ENCODE data around the gene RAB27B. TPM values are rescaled to one million over a fixed set of nuclear protein-coding genes. Genes with fewer than 3 reads are reported as not detected.

RAB27B gene, protein sequence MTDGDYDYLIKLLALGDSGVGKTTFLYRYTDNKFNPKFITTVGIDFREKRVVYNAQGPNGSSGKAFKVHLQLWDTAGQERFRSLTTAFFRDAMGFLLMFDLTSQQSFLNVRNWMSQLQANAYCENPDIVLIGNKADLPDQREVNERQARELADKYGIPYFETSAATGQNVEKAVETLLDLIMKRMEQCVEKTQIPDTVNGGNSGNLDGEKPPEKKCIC
- polyA plus RNA-seq (2011; rRNA removed), result 11.0 and 11.3 TPM in 2 replicates
- 1.0 and 1.2 TPM in 2 replicates for polyA plus RNA-seq (2012; cell fraction: cytosol; rRNA removed)
- 0.56 and 1.3 TPM in 2 replicates for polyA plus RNA-seq (2012; cell fraction: nucleus; rRNA removed)
- polyA plus RNA-seq (2017; fragmentation: RNase III; extraction: RNeasy Plus Mini Kit Qiagen cat#74134 plus additional on column Dnase treatment), result 11.7 to 13.2 TPM (median 12.2 TPM) in 3 replicates
- 10.8 and 14.8 TPM in 2 replicates for polyA minus RNA-seq (2011; rRNA and poly(A)+ RNA removed)

DNA sequence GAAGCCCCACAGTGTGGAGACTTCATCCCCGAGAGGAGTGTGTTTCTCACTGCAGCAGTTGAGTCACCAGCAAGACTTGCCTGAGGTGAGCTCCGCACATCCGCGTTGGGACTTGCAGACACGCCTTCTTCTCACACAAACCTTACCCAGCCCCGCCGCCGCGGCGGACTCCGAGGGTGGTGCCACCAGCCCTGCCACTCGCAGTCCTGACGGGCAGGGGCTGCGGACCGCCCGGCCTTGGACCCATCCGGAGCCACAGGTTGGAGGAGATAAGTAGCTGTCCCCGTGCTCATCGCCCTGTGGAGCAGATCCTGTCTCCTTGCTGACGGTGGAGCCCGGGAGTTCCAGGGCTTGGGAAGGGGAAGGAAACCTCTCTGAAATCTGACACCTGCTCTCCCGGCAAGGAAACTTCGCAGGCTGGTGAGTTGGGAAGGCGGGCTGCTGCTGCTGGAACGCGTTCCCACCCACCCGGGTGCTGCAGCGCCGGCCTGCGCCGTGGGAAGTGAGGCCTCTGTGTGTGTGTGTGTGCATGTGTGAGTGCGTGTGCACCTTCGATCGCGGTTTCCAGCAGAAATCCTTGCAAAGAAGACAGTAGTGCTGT lies at the start of gene RAB27B:
RAB27B (plus strand) TSS at position 197 of the 601 bp plus-strand sequence. CDS start 49,109 bp downstream, outside the sequence.
- ChIA-PET POLR2A (interaction anchor here (1.0 to 2.0 kb wide), 3 partner anchors 51 to 87 kb away, joined by 4 to 10 read pairs (median 4); no protein-coding TSS in a partner anchor), CTCF (interaction anchor here (1.1 to 1.3 kb wide), 4 partner anchors 28 to 149 kb away, joined by 3 read pairs; no protein-coding TSS in a partner anchor)
- Histone ChIP-seq H3K4me2 (peak within 1 kb of the TSS; percentile 97), H3K27ac (peak within 1 kb of the TSS; percentile 92 to 98), H3K4me1 (peaks cover 32% of the 10 kb centered on the region), H3K4me3 (peak within 1 kb of the TSS; percentile 67), H3K9me3 (peaks cover 9% of the 10 kb centered on the region; the same call in 2 of the 3 replicates)
- 0% methylated on average over 17 of the region's 35 CpGs for WGBS (ENCODE audit: missing lambda C conversion rate)
- peak; percentile 59 to 90 for DNase-seq (ENCODE audit: low read depth in 1 of 2, low spot score in 1 of 2)
- no peak for FAIRE-seq
- ATAC-seq, result peak; percentile 93 to 94
- TF ChIP-seq HDAC2 (IDR thresholded peaks at IDR 0.05) (no peak), POLR2AphosphoS2 (conservative IDR thresholded peaks at IDR 0.05; ENCODE audit: low read length) (no peak), NPAS2 (CRISPR knock-in tag; IDR thresholded peaks at IDR 0.05; ENCODE audit: borderline replicate concordance) (no peak), CBX2 (IDR thresholded peaks at IDR 0.05; ENCODE audit: borderline replicate concordance, low read depth) (no peak), ESRRA (IDR thresholded peaks at IDR 0.05; ENCODE audit: borderline replicate concordance, low read length) (no peak), KDM5A (IDR thresholded peaks at IDR 0.05) (no peak), TP53 (CRISPR knock-in tag; IDR thresholded peaks at IDR 0.05) (no peak), MYC (IDR thresholded peaks at IDR 0.05; ENCODE audit: borderline replicate concordance, low read length) (peak; percentile 44; the same call in 1 of the 2 replicates), EP300 (IDR thresholded peaks at IDR 0.05) (no peak), SMC3 (IDR thresholded peaks at IDR 0.05) (peak; percentile 30; the same call in 2 of the 3 replicates), MAZ (IDR thresholded peaks at IDR 0.05; ENCODE audit: borderline replicate concordance, low read depth, low read length) (no peak), EHF (CRISPR knock-in tag; IDR thresholded peaks at IDR 0.05) (no peak), RNF2 (IDR thresholded peaks at IDR 0.05; ENCODE audit: borderline replicate concordance, low read depth) (no peak), RARB (CRISPR knock-in tag; IDR thresholded peaks at IDR 0.05) (no peak), POLR2A (IDR thresholded peaks at IDR 0.05; ENCODE audit: low read length) (peak; percentile 59), RCOR1 (IDR thresholded peaks at IDR 0.05; ENCODE audit: low read depth, low read length) (no peak), KDM1A (IDR thresholded peaks at IDR 0.05; ENCODE audit: low read depth) (no peak), HEYL (CRISPR knock-in tag; IDR thresholded peaks at IDR 0.05) (no peak), CEBPB (IDR thresholded peaks at IDR 0.05) (no peak), JUNB (IDR thresholded peaks at IDR 0.05) (no peak), NR3C1 (IDR thresholded peaks at IDR 0.05) (no peak), RFX5 (IDR thresholded peaks at IDR 0.05) (no peak), SREBF2 (IDR thresholded peaks at IDR 0.05) (no peak), MAFK (IDR thresholded peaks at IDR 0.05; ENCODE audit: partially characterized antibody) (no peak), CBX8 (IDR thresholded peaks at IDR 0.05) (no peak), EHMT2 (IDR thresholded peaks at IDR 0.05; ENCODE audit: low read depth) (no peak), BHLHE40 (IDR thresholded peaks at IDR 0.05; ENCODE audit: low read depth, low read length) (no peak)
- TF ChIP-seq, protein P1, sequence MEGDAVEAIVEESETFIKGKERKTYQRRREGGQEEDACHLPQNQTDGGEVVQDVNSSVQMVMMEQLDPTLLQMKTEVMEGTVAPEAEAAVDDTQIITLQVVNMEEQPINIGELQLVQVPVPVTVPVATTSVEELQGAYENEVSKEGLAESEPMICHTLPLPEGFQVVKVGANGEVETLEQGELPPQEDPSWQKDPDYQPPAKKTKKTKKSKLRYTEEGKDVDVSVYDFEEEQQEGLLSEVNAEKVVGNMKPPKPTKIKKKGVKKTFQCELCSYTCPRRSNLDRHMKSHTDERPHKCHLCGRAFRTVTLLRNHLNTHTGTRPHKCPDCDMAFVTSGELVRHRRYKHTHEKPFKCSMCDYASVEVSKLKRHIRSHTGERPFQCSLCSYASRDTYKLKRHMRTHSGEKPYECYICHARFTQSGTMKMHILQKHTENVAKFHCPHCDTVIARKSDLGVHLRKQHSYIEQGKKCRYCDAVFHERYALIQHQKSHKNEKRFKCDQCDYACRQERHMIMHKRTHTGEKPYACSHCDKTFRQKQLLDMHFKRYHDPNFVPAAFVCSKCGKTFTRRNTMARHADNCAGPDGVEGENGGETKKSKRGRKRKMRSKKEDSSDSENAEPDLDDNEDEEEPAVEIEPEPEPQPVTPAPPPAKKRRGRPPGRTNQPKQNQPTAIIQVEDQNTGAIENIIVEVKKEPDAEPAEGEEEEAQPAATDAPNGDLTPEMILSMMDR (IDR thresholded peaks at IDR 0.05), result no peak
- TF ChIP-seq, protein P2, sequence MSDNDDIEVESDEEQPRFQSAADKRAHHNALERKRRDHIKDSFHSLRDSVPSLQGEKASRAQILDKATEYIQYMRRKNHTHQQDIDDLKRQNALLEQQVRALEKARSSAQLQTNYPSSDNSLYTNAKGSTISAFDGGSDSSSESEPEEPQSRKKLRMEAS (IDR thresholded peaks at IDR 0.05), result peak; percentile 72
- TF ChIP-seq, protein P3, sequence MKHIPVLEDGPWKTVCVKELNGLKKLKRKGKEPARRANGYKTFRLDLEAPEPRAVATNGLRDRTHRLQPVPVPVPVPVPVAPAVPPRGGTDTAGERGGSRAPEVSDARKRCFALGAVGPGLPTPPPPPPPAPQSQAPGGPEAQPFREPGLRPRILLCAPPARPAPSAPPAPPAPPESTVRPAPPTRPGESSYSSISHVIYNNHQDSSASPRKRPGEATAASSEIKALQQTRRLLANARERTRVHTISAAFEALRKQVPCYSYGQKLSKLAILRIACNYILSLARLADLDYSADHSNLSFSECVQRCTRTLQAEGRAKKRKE (CRISPR knock-in tag; IDR thresholded peaks at IDR 0.05; ENCODE audit: low read depth), result no peak
- TF ChIP-seq, protein P4, sequence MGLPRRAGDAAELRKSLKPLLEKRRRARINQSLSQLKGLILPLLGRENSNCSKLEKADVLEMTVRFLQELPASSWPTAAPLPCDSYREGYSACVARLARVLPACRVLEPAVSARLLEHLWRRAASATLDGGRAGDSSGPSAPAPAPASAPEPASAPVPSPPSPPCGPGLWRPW (IDR thresholded peaks at IDR 0.05), result no peak
- TF ChIP-seq, protein P5, sequence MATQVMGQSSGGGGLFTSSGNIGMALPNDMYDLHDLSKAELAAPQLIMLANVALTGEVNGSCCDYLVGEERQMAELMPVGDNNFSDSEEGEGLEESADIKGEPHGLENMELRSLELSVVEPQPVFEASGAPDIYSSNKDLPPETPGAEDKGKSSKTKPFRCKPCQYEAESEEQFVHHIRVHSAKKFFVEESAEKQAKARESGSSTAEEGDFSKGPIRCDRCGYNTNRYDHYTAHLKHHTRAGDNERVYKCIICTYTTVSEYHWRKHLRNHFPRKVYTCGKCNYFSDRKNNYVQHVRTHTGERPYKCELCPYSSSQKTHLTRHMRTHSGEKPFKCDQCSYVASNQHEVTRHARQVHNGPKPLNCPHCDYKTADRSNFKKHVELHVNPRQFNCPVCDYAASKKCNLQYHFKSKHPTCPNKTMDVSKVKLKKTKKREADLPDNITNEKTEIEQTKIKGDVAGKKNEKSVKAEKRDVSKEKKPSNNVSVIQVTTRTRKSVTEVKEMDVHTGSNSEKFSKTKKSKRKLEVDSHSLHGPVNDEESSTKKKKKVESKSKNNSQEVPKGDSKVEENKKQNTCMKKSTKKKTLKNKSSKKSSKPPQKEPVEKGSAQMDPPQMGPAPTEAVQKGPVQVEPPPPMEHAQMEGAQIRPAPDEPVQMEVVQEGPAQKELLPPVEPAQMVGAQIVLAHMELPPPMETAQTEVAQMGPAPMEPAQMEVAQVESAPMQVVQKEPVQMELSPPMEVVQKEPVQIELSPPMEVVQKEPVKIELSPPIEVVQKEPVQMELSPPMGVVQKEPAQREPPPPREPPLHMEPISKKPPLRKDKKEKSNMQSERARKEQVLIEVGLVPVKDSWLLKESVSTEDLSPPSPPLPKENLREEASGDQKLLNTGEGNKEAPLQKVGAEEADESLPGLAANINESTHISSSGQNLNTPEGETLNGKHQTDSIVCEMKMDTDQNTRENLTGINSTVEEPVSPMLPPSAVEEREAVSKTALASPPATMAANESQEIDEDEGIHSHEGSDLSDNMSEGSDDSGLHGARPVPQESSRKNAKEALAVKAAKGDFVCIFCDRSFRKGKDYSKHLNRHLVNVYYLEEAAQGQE (IDR thresholded peaks at IDR 0.05), result no peak
- TF ChIP-seq, protein P6, sequence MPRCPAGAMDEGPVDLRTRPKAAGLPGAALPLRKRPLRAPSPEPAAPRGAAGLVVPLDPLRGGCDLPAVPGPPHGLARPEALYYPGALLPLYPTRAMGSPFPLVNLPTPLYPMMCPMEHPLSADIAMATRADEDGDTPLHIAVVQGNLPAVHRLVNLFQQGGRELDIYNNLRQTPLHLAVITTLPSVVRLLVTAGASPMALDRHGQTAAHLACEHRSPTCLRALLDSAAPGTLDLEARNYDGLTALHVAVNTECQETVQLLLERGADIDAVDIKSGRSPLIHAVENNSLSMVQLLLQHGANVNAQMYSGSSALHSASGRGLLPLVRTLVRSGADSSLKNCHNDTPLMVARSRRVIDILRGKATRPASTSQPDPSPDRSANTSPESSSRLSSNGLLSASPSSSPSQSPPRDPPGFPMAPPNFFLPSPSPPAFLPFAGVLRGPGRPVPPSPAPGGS (IDR thresholded peaks at IDR 0.05), result no peak

Data from A549 (cell line).